GM18498 (cell line): ENCODE measurements around the gene TTC12.
"Not testable (repeated sequence)": the region's sequence is repeated elsewhere in the genome, so short reads cannot be mapped to it uniquely, and the experiment has no call there.

Experiments used
- ATAC-seq: cut with Tn5 transposase; IDR thresholded peaks from one replicate; pipeline ENCODE4 v1.9.1; 2021; ENCODE audit warnings: mild to moderate bottlenecking, moderate library complexity; ENCODE audit not compliant: unreplicated experiment

TTC12 gene

GRCh38 chr11:113282898-113283437 lies 31.4 kb upstream of the TTC12 start:
- no peak for ATAC-seq

GRCh38 chr11:113283881-113284280 lies 30.5 kb upstream of the TTC12 start:
- no peak for ATAC-seq

GRCh38 chr11:113286009-113286408 lies 28.4 kb upstream of the TTC12 start:
- ATAC-seq: no peak

GRCh38 chr11:113286509-113287497 lies 27.6 kb upstream of the TTC12 start:
- ATAC-seq: no peak

- no peak for ATAC-seq
These were observed 26.6 kb upstream of the TTC12 start for GRCh38 chr11:113287801-113288200.

- ATAC-seq: no peak
These were observed 26.0 kb upstream of the TTC12 start for GRCh38 chr11:113288286-113288863.

GRCh38 chr11:113289431-113290187 lies 24.8 kb upstream of the TTC12 start:
- ATAC-seq: peak; percentile 87

GRCh38 chr11:113293936-113294335 lies 20.4 kb upstream of the TTC12 start:
- no peak for ATAC-seq

- ATAC-seq: no peak
These were observed 18.4 kb upstream of the TTC12 start for GRCh38 chr11:113295993-113296392.

GRCh38 chr11:113296447-113297205 lies 17.8 kb upstream of the TTC12 start:
- no peak for ATAC-seq

GRCh38 chr11:113298496-113298895 lies 15.9 kb upstream of the TTC12 start:
- ATAC-seq: not testable (repeated sequence)

- no peak for ATAC-seq
These were observed 9.5 kb upstream of the TTC12 start for GRCh38 chr11:113304916-113305315.

GRCh38 chr11:113305440-113306336 lies 8.7 kb upstream of the TTC12 start:
- ATAC-seq: peak; percentile 90

GRCh38 chr11:113308601-113309000 lies 5.8 kb upstream of the TTC12 start:
- no peak for ATAC-seq

- ATAC-seq: no peak
These were observed 2.8 kb upstream of the TTC12 start for GRCh38 chr11:113311536-113311935.

- no peak for ATAC-seq
These were observed 782 bp upstream of the TTC12 start for GRCh38 chr11:113313601-113314000.

GRCh38 chr11:113314065-113314388 lies 356 bp upstream of the TTC12 start:
- no peak for ATAC-seq

- ATAC-seq: no peak
These were observed 1.4 kb downstream of the TTC12 start for GRCh38 chr11:113315811-113316210.

GRCh38 chr11:113316256-113316655 lies 1.9 kb downstream of the TTC12 start:
- ATAC-seq: no peak

GRCh38 chr11:113317339-113317738 lies 3.0 kb downstream of the TTC12 start:
- ATAC-seq: no peak
